OCI-LY1 (cell line): ENCODE results near the gene GTPBP1.

ENCODE experiments used
- EZH2 ChIP-seq: fragments of 200-600 bp; sonication (generic), shearing (Covaris generic); IDR thresholded peaks from 2 replicates; pipeline ENCODE4 v1.8.0; 2017; ENCODE audit warnings: borderline replicate concordance, mixed run types, mild to moderate bottlenecking, antibody characterized with exemption, low read length, moderate library complexity, mixed read lengths
- TF ChIP-seq, protein P1 (sequence below): fragments of 200-600 bp; sonication (generic), shearing (Covaris generic); IDR thresholded peaks from 2 replicates; pipeline ENCODE4 v1.5.1; 2017; ENCODE audit warnings: mild to moderate bottlenecking, antibody characterized with exemption, low read length, moderate library complexity, mixed read lengths

DNA sequence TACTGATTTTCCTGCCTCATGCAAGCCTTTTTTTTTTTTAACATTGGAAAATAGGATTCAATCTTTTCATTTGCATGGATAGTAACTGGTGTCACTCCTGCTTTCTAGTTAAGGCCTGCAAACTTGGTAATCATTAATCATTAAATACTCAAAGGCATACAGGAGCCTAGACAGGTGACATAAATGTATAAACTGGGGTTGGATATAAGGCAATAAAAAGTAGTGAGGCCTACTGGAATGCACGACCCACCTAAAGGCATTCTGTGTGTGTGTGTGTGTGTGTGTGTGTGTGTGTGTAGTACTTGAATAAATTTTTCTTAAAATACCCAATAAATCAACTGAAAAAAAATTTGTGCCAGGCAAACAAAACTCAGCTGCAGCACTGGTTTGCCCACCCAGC, 16.1 kb upstream of the GTPBP1 start:
- TF ChIP-seq, protein P1, sequence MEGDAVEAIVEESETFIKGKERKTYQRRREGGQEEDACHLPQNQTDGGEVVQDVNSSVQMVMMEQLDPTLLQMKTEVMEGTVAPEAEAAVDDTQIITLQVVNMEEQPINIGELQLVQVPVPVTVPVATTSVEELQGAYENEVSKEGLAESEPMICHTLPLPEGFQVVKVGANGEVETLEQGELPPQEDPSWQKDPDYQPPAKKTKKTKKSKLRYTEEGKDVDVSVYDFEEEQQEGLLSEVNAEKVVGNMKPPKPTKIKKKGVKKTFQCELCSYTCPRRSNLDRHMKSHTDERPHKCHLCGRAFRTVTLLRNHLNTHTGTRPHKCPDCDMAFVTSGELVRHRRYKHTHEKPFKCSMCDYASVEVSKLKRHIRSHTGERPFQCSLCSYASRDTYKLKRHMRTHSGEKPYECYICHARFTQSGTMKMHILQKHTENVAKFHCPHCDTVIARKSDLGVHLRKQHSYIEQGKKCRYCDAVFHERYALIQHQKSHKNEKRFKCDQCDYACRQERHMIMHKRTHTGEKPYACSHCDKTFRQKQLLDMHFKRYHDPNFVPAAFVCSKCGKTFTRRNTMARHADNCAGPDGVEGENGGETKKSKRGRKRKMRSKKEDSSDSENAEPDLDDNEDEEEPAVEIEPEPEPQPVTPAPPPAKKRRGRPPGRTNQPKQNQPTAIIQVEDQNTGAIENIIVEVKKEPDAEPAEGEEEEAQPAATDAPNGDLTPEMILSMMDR: no peak
- no peak for TF ChIP-seq EZH2
